Epithelial cell of proximal tubule (primary cell): ENCODE data around the gene NPAS3. TPM values are rescaled to one million over a fixed set of nuclear protein-coding genes. Genes with fewer than 3 reads are reported as not detected.

Source experiments
- DNase-seq: peaks from one replicate; pipeline ENCODE4 v3.0.0-alpha.2; 2011; ENCODE audit warnings: low read depth
- H3K4me3 ChIP-seq: 2 replicates; pipeline ENCODE4 v1.5.1; 2011; ENCODE audit warnings: low read depth, mild to moderate bottlenecking, low read length
- total RNA-seq: library from RNA; depleted of rRNA; stranded (reverse); fragments of >200 nt; gene quantifications from 2 replicates; pipeline ENCODE4 v1.2.3, GENCODE V29; 2015
- TF ChIP-seq, protein P1 (sequence below): conservative IDR thresholded peaks from 2 replicates; pipeline ENCODE4 v1.5.1; 2012; ENCODE audit warnings: low read depth, mild to moderate bottlenecking, low read length

Gene NPAS3
- total RNA-seq, 1 donor from 2014 or later: 0.35 TPM

DNA sequence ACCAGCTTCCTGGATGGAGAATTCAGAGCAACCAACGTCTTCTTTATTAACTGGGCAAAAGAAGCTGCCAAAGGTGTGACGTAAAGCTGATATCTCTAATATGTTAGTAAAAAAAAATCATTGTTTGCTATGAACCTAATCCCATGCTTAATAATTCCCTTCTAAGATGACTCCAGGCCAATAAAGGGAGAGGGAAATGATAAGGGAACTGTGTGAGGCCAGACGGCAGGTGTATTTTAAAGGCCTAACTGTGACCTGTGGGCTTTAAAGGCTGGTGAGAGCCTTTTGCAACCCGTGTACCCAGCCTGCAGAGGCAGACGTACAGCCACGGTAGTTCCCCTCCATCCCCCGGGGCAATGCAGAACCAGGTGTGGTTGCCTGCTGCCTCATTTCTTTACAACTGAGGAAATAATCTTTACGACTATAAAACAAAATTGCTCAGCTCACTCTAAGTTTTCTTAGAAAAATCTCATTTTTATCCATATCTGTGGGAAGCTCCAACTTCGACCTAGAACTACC, 641.6 kb downstream of the NPAS3 start:
- no peak for DNase-seq
- TF ChIP-seq, protein P1, sequence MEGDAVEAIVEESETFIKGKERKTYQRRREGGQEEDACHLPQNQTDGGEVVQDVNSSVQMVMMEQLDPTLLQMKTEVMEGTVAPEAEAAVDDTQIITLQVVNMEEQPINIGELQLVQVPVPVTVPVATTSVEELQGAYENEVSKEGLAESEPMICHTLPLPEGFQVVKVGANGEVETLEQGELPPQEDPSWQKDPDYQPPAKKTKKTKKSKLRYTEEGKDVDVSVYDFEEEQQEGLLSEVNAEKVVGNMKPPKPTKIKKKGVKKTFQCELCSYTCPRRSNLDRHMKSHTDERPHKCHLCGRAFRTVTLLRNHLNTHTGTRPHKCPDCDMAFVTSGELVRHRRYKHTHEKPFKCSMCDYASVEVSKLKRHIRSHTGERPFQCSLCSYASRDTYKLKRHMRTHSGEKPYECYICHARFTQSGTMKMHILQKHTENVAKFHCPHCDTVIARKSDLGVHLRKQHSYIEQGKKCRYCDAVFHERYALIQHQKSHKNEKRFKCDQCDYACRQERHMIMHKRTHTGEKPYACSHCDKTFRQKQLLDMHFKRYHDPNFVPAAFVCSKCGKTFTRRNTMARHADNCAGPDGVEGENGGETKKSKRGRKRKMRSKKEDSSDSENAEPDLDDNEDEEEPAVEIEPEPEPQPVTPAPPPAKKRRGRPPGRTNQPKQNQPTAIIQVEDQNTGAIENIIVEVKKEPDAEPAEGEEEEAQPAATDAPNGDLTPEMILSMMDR: no peak
- no peak overlapping the region for H3K4me3 ChIP-seq

DNA sequence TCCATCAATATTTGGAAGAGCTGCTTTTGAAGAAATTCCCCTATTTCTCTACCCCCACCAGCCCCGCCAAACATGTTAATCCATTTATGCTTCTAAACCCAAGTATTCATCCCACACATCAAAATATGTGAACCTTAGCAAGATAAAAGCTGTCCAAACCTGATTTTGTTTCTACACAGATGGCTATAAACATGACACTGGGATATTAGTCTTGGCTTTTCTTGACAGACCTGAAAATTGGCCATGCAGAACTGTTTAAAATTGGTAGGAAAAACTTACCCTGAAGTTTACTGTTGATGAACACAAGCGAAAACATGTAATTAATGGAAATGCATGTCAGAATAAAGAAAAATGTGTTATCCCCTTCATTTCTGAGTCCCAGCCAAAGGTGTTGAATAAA, 642.2 kb downstream of the NPAS3 start:
- TF ChIP-seq, protein P1: no peak
- DNase-seq: no peak
- no peak overlapping the region for H3K4me3 ChIP-seq

DNA sequence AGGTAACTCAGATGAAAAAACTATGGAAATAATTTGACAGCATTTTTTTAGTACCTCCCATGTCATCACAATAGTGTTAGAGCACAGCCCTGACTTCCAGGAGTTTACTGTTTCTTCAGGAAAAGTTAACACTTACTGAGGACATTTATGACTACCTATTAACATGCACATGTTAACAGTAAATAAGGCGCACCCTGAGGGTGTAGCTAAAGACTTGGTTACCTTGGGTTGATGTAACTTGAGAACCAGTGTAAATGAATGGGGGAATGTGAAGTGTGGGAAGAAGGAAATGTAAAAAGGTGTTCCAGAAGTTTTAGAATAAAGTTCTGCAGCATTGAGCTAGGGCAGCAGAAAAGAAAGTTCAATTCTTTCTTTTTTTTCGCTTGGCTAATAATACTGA, 646.0 kb downstream of the NPAS3 start:
- H3K4me3 ChIP-seq: no peak overlapping the region
- DNase-seq: no peak
- TF ChIP-seq, protein P1: no peak

DNA sequence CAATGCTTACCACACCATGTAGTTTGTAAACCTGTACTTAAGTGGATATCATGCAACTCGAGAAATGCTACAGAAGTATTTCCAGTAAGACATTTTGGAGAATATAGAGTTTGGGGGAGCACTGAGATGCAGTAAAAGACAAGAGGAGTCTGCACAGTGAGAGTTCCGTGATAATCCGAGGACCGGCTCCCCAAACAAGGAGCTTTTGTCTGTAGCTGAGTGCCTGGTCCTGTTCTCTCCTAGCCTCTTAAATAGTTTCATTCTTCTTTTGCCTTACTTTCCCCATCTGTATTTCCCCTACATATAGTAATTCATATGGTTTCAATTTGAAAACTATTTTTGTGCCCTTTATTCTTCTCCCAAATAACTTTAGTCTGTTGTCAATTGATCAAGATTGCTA, 648.1 kb downstream of the NPAS3 start:
- no peak overlapping the region for H3K4me3 ChIP-seq
- TF ChIP-seq, protein P1: no peak
- no peak for DNase-seq

DNA sequence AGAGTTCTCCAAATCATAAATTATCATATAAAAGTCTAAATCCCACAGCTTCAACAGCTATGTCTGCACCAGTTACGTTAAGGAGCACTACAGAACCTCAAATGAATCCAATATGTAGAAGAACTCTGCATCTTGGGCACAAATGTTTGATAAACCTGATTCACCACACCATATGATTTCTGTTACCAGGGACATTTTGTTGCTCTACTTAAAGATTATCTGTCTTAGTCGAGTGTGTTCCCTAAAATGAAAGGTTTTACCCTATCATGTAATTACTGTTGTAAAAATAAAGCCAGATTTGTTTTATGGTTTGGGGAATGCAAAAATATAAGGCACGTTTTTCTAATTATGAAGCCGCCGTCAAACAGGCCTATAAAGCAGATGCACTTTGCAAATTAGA, 649.1 kb downstream of the NPAS3 start:
- H3K4me3 ChIP-seq: no peak overlapping the region

DNA sequence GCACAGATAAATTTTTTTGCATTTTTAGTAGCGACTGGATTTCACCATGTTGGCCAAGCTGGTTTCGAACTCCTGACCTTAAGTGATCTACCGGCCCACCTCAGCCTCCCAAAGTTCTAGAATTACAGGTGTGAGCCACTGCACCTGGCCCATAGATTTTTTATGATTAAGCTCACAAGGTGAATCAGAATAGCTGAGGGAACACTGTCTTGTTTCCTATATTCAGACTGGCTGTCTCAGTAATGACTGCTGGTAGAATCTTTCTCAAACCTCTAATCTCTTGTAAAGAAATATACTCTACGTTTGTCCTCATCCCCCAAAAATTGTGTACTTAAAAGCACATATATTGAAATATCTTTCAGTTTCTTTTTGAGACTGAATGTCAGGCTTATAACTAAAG, 650.1 kb downstream of the NPAS3 start:
- no peak overlapping the region for H3K4me3 ChIP-seq
- no peak for DNase-seq
- TF ChIP-seq, protein P1: no peak

More for the DNA sequence above, 649.1 kb downstream of the NPAS3 start:
- no peak for DNase-seq
- TF ChIP-seq, protein P1: no peak

DNA sequence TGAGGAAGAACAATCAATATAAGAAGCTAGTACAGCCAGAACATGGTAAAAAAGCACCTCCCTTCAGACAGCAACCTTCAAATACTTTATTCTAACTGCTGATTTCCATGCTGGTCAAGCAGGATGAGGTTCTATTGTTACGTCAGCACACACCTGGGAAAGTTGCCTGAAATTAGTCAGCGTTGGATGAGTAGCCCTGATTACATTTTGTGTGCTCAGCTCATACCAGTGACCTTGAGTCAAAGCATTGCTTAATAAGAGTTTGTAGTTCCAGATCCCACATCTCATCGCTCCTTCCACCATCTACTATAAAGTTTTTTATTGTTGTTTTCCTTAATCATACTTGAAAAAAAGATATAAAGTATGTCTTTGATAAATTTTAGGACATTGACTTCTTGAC, 650.7 kb downstream of the NPAS3 start:
- peak; percentile 74 for DNase-seq

More for the DNA sequence above, 650.7 kb downstream of the NPAS3 start:
- H3K4me3 ChIP-seq: no peak overlapping the region
- TF ChIP-seq, protein P1: no peak
